NCI-H345 treated with DMSO at 0.1 percent for 48 hours (cell line): ENCODE data around the gene PTPRQ.
"Not testable (repeated sequence)": the region's sequence is repeated elsewhere in the genome, so short reads cannot be mapped to it uniquely, and the experiment has no call there.

ENCODE experiments used
- DNase-seq: peaks from one replicate; lab custom pipeline; 2025; ENCODE audit not compliant: unreplicated experiment; lab: John Stamatoyannopoulos, UW

PTPRQ gene, protein sequence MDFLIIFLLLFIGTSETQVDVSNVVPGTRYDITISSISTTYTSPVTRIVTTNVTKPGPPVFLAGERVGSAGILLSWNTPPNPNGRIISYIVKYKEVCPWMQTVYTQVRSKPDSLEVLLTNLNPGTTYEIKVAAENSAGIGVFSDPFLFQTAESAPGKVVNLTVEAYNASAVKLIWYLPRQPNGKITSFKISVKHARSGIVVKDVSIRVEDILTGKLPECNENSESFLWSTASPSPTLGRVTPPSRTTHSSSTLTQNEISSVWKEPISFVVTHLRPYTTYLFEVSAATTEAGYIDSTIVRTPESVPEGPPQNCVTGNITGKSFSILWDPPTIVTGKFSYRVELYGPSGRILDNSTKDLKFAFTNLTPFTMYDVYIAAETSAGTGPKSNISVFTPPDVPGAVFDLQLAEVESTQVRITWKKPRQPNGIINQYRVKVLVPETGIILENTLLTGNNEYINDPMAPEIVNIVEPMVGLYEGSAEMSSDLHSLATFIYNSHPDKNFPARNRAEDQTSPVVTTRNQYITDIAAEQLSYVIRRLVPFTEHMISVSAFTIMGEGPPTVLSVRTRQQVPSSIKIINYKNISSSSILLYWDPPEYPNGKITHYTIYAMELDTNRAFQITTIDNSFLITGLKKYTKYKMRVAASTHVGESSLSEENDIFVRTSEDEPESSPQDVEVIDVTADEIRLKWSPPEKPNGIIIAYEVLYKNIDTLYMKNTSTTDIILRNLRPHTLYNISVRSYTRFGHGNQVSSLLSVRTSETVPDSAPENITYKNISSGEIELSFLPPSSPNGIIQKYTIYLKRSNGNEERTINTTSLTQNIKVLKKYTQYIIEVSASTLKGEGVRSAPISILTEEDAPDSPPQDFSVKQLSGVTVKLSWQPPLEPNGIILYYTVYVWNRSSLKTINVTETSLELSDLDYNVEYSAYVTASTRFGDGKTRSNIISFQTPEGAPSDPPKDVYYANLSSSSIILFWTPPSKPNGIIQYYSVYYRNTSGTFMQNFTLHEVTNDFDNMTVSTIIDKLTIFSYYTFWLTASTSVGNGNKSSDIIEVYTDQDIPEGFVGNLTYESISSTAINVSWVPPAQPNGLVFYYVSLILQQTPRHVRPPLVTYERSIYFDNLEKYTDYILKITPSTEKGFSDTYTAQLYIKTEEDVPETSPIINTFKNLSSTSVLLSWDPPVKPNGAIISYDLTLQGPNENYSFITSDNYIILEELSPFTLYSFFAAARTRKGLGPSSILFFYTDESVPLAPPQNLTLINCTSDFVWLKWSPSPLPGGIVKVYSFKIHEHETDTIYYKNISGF (N-terminal part only)

DNA sequence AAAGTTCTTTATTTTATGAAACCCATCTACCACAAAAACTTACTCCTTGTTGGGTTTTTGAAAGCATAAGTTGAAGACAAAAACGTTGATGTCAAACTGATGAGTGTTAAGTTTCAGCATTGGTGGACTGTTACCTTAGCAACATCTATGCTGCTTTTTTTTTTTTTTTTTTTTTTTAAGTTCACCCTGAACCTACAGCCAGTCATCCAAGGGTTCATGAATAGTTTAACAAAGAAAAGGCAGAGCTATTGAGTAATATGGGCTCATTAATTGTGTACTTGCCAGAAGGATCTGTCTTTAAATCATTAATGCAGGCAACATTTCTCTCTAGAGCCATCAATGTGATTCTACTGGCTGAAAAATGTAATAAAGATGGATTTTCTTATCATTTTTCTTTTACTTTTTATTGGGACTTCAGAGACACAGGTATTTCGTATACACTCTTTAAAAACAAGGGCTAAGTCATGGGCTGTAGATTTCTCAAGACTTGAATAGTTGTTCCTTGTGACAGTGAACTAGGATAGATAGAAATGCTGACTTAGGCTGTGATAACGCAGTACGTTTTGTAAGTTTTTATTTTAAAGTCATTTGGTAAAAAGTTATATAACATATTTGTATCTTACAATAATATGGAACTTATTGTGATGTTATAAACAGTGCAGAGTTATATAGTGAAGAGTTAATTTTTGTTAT is at the start of gene PTPRQ:
PTPRQ (plus strand) TSS at position 262 of the 693 bp plus-strand sequence; CDS start at position 373, 111 bp downstream.
- DNase-seq = no peak

DNA sequence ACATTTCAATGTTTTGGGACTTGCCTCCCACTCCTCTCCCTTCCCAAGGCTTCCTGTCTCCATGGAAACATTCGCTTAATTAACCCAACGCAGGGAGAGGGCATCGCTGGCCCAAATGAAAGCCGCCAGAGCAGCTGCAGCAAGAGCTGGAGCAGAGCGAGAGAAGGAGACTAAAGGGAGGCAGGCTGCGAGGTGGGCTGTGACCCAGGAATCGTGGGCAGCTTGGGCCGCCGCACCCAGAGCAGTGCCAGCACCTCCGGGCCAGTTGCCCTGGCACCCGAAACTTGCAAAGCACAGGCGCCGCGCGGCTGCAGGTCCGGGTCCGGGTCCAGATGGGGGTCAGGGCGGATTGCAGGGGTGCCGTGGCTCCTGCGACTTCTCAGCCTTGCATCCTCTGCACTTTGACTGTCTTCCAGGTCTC is 43.5 kb upstream of the PTPRQ start:
- DNase-seq = no peak

DNA sequence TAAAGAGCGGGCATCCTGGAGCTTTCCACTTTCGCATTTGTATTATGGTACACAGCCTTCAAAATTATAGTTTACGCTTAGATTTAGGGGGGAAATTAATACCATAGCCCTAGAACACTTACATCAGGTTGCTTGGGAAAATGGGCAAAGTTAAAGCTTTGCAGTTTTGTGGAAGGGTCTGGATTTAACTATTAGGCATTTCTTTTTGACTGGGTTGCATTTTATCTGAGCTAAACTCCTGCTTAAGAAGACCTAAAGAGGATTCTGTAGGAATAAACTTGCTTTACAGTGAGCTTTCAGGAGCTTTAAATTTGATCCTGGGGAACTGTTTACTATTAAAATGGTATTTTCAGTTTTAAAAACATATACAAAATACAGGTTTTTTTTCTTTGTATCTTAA is 42.8 kb upstream of the PTPRQ start:
- DNase-seq = no peak

DNA sequence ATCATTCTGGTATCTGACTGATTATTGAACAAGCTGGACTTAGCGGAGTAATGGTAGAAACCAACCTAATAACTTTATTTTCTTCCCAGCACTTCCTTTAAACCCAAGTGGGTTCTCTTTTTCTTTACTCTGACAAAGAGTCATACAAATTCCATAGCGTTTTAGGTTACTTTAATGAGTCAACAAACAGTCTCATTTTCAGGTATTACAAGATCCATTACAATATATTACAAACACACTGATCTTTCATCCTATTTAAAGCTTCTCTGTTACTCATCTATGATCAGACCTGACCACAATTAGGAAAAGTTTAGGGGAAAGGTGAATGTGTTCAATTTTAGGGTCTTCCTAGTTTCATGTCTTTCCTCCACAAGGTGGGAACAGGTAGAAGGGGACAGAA is 39.4 kb upstream of the PTPRQ start:
- DNase-seq = no peak

DNA sequence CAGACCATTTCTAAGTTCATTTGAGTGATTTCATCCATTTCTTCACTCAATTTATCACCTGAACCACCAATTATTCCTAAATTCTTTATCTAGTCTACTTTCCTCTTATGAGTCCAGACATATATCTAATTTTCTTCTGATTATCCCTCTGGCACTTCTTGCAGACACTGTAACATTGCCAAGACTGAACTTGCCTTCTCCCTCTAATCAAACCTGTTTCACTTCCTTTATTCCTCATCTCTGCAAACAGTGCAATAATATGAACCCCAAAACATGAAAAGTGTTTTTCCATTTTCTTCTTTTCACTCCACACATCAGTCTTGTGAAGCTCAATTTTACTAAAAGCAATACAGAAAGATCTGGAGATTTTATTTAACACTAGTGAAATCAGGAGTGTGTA is 37.8 kb upstream of the PTPRQ start:
- no peak for DNase-seq

DNA sequence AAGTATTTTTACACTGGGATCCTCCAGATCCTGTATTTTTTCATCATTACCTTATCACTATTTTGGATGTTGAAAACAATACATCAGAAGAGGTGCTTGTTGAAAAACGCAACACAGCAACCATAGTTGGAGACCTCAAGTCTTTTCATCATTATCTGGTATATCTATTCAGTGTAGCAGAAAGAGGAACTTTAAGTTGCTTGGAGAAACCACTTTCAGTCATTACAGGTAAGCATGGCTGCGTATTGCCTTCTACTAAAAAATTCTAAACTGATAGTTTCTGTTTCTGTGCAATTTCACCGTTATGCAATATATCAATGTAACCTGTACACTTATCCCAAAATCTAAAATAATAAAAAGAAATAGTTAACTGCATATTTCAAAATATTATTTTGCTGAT is 32.2 kb upstream of the PTPRQ start:
- DNase-seq = no peak

DNA sequence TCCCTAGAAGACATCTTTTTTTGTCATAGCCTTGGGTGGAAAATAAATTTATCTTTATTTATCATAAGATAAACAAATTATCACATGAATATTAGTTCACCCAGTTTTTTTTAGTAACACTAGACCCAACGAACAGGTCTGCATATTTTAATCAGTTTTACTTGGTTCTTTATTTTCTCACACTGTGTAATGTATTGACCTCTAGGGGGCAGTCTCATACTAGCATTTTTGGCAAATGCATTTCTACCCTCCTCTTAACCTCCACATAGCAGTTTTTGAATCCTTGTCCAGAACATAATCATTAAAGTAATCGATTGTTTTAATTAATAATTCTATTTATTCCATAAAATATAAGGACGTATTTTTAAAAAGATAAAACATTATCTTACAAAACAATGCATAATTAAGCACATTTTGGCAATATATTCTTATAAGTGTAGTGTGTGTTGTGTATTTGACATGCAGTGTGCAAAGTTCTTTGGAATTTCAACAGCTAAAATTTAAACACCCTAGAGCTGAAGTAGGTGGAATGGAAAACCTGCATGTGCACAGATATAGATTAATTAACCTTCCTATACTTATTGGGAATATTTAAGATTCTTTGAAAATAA is 31.6 kb upstream of the PTPRQ start:
- peak; percentile 49 for DNase-seq

DNA sequence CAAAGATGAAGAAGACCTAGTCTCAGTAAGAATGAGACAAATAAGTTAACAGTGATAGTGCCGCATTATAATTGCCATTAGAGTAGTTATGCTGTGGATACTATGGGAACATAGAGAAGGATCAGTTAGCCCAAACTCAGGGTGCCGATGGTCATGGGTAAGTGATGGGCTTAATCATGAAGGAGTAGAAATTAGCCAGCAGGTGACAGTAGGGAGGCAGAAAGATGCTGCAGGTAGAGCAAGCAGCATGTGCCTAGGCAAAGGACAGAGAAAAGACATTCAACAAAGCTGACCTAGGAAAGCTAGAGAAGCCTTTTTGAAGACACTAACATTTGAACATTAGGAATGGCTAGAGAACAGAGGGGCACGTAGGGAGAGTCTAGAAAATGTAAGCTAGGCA is 30.6 kb upstream of the PTPRQ start:
- no peak for DNase-seq

DNA sequence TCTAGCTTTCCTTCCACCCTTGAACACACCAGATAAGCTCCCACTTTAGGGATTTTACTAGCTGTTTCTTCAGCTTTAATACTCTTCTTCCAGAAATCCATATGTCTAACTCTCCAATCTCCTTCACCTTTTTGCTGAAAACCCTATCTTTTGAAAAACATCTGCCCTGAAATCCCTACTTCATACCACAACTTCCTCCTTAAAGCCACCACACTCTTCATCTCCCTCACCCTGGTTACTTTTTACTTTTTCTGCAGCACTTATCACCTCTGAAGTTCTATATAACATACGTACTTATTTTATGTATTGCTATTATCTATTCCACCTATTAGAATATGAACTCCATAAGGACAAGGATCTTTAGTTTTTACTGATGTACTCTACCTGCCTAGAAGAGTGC is 28.6 kb upstream of the PTPRQ start:
- DNase-seq = no peak

DNA sequence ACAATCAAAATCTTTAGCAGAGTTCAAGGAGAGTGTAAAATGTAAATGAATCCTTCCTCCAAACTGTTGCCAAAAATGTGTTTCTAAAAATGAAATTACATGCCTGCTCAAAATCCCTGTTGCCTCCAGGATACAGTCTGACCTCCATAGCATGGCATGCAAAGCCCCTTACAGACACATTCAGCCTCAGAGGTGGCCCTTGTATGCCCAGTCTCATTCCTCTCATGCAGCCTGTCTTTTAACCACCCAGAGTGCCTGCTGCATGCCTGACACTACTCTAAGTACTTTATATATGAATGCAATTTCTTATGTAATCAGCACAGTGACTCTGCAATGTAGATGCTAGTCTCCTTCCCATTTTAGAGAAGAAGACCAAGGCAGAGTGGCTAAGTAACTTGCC is 24.4 kb upstream of the PTPRQ start:
- DNase-seq = no peak

DNA sequence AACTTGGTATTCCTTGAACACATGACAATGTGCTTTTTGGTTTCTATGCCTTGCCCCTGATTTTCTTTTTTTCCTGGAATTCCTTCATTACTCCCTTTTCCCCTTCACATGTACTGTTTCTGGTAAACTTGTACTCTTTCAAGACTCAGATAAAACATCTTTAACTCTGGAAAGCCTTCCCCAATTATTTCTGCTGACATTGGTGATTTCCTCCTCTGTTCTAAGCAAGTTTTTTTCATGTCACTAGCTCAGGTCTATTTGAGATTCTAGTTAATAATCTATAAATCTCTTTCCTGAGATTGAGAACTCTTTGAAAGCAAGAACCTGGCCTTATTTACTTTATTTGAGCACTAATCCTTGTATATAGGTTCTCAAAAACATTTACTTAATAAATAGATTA is 24.0 kb upstream of the PTPRQ start:
- DNase-seq = no peak

DNA sequence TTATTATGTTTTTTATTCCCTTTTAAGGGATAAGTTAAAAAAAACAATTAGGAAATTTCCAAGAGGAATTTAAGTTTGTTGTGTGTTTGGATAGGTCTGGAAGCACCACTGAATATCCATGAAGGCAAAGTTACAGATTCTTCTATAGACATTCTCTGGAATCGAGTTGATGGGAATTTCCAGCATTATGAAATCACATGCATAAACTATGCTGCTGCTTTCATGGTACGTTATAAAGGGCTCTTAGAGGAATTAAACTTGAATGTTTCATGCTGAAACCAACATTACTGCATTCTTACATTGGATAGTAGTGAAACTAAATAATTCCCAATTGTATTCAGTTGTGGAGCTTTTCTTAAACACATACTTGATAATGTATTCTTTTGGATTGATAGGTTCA is 21.5 kb upstream of the PTPRQ start:
- DNase-seq = no peak

DNA sequence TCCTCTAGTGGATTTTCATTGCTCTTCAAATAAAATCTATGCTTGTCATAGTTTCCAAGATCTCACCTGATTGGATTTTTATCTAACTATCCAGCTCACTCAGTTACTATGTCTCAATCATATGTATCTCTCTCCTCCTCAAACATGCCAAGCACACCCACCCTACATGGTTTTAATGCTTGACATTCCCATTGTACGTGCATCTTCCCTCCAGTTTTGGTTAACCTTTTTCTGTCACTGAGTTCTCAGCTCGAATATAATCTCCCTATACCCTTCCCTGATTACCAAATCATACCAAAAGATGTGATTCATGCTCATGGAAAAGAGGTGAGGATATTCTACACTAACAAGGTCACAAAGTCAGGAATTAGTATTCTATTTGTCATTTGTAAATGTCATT is 12.0 kb upstream of the PTPRQ start:
- no peak for DNase-seq

DNA sequence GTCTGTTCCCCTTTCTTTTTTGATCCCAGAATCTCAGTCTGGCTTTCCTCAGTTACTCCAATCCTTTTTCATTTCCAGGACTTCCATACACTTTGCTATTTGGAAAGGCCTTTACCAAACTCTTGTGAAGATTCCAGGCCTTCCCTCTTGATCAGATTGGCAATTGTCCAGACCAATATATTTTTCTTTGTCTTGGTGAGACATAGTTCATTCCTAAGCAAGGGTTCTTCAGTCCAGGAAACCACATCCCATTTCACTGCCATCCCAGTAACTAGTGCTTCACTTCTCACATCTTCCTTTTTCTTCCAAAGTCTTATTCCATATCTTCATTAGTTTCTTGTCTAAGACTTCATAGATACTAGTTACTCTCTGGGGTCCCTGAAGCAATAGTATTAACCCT is 2.1 kb upstream of the PTPRQ start:
- no peak for DNase-seq

DNA sequence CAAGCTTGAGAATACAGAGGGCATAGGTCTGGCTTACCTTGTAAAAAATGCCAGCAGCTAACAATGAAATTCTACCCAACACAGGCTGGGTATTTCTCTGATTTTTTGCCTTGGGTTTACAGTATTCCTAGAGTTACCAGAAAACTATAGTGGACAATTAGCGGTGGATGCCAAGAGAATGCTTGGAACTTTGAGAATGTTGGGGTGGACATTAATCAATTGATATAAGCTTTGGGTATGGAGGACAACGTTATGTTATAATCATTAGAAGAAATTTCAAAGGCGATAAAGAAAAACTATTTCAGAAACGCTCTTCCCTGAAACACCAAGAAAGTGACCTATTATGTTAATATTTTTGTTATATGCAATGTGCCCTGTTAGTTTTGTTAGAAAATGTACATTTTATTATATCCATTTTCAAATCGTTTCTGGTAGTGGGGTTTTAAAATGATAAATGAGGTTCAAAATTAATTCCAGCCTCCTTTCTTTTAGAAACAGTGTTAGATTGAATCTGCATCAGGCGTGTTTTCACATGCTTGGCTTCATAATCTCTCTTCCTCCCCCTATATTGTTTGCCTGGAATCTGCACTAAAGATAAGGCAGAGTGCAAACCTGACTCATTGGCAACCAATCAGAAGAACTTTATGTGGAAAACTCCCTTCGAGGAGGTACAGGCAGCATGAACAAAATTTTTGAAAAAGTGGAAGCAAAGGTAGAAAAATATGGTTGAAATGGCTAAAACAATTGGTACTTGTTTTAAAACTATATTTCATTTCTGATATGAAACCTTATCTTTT is 1.4 kb upstream of the PTPRQ start:
- DNase-seq = no peak

DNA sequence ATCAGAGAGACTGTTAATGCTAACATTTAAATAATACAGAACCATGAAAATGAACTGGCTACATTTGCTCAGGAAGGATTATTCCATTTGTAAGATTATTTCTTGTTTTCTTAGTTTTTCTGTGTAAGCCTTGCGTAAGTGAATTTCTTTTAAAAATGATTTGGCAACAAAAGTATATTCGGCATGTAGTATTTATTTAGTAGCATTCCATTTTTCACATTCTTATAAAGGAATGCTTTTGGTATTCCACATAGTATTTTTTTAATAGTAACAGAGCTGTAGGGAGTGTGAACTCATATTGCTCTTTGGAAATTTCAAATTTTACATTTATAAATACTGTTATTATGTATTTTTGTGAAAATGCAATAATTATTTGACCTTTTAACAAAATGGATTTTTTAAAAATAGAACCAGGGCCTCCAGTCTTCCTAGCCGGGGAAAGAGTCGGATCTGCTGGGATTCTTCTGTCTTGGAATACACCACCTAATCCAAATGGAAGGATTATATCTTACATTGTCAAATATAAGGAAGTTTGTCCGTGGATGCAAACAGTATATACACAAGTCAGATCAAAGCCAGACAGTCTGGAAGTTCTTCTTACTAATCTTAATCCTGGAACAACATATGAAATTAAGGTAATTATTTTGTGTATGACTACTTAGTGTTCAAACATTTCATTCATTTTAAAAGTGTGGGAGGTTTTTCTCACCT is 1.2 kb downstream of the PTPRQ start:
- DNase-seq = no peak

DNA sequence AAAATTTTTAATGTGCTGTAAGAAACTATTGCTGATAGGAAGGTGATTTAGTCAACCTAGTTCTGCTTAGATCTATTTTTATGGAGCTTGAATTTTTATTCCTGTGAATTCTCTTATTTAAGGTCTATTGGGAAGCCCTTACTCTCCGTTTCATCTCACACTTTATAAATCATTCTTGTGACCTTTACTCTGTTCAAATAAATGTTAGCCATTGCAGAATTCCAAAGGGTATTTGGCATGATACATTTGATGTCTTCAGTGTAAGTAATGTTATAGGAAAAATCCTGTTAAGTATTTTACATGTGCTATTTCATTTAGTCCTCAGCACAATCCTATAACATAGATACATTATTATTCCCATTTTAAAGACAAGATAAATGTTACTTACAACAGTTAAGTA is 12.5 kb downstream of the PTPRQ start:
- DNase-seq = no peak

DNA sequence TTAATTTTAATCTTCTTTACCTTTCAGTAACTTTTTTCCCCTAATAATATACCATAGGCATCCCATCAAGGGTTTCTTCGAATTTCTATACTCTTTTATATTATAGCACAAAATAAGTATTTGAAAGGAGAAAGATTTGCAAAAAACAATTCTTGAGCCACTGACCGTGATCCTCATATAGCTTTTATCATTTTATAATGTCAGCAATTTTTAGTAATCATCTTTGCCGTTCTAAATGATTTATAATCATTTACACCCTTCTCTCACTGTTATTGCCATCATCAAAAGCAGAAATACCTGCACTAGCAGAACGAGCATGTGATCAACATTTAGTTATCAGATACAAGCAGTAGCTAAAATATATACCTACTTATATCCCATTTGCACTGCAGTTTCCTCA is 16.9 kb downstream of the PTPRQ start:
- DNase-seq = no peak

DNA sequence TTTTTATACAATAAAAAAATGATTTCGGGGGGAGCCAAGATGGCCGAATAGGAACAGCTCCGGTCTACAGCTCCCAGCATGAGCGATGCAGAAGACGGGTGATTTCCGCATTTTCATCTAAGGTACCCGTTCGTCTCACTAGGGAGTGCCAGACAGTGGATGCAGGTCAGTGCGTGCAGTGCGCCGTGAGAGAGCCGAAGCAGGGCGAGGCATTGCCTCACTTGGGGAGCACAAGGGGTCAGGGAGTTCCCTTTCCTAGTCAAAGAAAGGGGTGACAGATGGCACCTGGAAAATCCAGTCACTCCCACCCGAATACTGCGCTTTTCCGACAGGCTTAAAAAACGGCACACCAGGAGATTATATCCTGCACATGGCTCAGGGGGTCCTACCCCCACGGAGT is 17.8 kb downstream of the PTPRQ start:
- DNase-seq = not testable (repeated sequence)
